Measurements from ENCODE around the gene UVRAG. TPM values are rescaled to one million over a fixed set of nuclear protein-coding genes. Genes with fewer than 3 reads are reported as not detected.
"Not testable (repeated sequence)": the region's sequence is repeated elsewhere in the genome, so short reads cannot be mapped to it uniquely, and the experiment has no call there.

The UVRAG gene
- total RNA-seq, 1 donor from 2014 or later: 24.7 TPM

DNA sequence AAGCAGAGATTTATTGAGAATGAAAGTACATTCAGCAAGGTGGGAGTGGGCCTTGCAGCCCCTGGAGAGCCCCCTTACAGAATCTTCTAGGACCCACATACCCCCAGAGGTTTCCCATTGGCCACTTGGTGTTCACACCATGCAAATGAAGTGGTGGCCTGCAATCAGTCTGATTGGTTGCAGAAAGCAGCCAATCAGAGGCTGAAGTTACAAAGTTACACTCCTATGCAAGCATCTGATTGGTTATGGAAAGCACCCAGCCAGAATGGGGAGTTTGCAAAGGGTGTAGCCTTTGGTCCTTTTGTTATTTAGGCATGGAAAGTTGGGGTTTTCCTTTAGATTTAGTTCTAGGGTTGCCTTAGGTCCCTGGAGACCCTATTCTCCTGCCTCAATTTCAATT, 34.9 kb downstream of the UVRAG start:
- DNase-seq: no peak

DNA sequence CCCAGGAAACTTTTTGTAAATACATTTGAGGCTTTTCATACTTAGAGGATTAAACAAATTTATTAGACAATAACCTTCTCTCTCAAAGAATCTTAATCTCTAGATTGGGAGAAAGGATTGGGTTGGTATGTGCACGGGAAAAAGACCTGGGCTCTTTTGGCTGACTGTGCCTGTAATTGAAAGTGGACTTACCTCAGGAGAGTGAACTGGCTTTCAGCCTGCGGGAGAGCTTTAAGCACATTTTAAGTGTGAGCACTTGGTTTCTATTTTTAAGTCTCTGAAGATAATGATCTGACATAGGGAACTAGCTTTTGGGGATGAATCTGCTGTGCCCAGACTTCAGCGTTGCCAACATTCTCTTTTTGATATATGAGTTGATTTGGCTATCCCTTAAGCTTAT, 35.8 kb downstream of the UVRAG start:
- peak; percentile 15 for DNase-seq

DNA sequence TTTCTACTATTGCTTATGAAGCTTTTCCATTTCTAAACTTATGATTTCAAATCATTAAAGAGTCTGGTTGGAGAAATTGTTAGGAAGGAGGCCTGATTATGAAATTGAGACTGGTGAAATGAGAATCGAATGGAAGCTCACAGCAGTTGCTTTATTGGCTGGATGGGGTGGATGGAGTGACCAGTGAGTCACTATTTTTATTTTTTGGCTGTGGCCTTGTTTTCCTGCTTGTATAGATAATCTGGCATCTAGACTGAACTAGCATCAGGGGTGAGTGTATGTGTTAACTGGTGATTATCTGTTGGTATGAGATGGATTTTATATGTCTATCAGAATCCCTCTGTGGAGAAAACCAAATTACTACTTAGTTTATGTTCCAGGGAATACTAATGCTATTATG, 36.2 kb downstream of the UVRAG start:
- no peak for DNase-seq

DNA sequence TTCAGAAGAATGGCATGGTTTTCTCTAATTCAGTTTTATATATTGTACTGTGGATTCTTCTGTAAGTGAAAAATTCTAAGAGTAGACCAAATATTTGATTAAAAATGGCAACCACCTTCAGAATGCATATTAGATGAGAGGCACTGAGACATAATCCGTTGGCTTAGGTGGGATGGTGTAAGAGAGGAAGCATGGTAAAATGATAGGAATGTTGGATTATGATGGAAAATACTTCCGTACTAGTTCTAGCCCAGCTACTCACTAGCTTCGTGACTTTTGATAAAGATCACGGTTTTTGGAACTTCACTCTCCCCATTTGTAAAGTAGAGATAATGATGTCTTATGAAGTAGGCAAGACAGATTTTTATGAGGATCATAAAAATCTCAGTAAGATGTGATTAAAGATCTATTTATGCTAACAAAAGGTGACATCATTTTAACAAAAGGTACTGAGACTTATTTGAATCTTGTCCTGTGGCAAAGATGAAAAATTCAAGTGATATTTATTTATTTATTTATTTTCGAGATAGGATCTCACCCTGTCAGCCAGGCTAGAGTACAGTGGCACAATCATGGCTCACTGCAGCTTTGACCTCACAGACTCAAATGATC, 37.5 kb downstream of the UVRAG start:
- DNase-seq: no peak

DNA sequence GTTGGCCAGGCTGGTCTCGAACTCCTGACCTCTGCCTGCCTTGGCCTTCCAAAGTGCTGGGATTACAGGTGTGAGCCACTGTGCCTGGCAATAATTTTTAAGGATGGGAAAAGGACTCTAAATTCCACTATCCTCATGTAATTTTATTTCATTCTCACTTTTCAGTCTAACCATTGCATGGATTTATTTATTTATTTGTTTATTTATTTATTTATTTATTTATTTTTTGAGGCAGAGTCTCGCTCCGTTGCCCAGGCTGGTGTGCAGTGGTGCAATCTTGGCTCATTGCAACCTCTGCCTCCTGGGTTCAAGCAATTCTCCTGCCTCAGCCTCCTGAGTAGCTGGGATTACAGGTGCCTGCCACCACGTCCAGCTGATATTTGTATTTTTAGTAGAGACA, 38.6 kb downstream of the UVRAG start:
- DNase-seq: not testable (repeated sequence)

DNA sequence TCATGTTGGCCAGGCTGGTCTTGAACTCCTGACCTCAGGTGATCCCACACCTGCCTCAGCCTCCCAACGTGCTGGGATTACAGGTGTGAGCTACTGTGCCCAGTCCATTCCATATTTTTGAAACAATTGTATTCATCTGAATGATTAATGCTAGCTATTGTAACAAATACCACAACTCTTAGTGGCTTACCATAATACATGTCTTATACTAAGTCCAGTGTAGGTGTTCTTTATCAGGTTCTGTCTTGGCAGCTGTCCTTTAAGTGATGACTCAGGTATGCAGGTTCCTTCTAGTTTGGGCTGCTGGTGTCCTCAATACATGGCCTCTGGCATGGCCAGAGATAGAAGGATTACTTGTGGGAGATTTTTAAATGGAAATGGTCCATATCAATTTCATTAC, 39.0 kb downstream of the UVRAG start:
- no peak for DNase-seq

DNA sequence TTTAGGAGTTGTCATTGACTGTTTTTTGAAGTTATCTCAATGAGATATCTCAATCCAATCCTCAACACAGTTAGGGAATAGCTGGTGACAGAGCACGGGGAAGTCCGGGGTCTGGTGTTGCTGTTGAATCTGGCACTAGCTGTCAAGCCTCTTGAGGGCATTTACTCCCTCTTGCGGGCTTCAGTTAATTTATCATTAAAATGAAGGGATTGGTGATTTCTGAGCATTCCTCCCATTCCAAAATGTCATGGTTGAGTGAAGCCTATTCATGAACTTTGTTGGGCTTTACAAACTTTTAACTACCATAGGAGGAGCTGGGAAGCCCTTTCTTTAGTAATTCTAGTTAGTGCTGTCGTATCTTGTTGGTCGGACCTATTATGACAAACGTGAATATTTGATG, 40.2 kb downstream of the UVRAG start:
- no peak for DNase-seq

DNA sequence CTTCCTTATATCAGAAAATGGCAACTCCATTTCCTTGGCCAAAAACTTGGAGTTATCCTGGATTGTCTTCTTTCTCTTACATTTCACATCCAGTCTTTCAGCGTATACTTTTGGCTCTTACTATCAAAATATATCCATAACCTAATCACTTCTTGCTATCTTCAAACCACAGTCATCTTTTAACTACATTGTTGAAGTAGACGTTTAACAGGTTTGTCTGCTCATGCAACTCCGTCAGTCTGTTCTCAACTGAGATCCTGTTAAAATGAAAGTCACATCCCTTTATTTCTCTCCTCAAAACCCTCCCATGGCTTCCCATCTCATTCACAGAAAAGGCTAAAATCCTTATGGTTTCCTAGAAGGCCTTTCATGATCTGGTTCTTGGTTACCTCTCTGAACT, 41.9 kb downstream of the UVRAG start:
- DNase-seq: no peak

DNA sequence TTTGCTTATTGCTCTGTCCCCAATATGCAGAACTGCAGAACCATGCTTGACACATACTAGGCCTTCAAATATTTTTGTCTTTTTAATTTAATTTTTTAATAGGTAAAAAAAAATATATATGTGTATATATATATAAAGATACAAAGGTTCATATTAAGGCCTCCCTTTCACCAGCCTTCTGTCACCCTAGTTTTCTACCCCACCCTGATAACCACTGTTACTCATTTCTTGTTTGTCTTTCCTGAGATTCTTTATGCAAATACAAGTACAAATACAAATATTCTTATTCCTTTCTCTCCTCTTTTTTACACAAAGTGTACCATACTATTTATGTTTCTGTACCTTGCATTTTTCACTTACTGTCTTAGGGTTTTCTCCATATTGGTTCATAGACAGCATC, 43.0 kb downstream of the UVRAG start:
- DNase-seq: no peak

DNA sequence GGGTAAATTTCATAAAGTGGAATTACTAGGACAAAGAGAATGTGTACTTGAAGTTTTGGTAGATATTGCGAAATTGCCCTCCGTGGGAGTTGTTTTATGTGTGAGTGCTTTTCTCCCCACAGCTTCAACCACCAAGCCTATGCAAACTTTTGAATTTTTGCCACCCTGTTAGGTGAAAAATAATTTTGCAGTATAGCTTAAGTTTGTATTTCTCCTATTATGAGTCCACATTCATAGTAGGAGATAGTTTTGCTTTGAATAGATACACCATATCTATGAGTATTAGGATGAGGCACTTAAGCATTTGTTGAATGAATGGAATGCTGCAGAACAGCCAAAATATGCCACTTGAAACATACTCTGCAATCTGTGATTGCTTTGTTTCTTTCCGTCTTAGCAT, 43.6 kb downstream of the UVRAG start:
- DNase-seq: no peak

DNA sequence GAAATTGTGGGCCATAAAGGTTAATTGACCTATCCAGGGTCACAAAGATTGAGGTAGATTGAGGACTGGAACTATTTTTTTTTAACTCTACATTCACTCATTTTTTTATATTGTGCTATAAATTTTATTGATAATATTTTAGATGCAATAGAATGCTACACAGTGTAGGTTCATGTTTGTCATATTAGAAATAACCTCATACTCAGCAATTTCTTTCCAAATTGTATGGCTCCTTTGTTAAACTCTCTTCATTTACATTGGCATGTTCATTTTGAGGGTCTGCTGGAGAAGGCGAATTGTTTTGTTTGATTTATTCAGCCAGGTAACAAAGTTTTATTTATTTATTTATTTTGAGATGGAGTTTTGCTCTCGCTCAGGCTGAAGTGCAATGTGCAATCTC, 44.6 kb downstream of the UVRAG start:
- DNase-seq: no peak

DNA sequence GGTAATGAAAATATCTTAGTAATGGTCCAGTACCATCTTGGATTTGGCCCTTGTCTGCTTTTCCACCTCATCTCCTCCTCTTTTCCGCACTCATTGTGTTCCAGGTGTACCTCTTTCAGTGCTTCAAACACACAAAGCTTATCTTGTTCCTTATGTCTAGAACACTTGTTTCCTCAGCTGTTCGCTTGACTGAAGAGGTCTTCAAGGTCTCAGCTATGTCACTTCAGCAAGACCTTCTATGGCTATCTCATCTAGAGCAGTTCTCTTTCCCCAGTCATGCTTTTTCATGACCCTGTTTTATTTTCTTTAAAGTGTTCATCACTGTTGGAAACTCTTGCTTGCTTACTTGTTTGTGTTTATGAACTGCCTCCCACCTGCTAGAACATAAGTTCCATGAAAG, 47.4 kb downstream of the UVRAG start:
- no peak for DNase-seq

DNA sequence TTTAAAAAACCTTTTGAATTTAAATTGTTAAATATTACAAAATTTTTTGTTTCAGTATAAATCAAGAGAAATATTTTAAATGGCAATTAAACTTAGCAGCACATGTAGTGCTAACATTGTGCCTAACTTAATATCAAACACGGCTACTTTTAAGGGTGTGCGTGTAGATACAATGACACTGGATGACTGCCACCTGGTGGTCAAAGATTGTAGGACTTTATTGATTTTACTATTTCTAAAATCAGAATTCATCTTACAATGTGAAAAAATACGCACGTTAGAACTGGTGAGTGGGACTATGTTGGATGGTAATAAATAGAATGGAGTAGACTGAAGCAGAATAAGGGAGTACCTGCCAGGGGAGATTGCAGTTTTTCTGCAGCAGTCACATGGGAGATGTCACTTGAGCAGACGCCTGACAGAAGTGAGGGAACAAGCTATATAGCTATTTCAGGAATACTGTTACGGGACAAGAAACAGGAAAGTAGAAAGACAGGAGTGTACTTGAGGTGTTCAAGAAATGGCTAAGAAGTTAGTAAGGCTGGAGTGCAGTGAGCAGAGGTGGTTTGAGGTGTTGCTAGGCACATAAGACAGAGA, 52.9 kb downstream of the UVRAG start:
- peak; percentile 76 for DNase-seq

DNA sequence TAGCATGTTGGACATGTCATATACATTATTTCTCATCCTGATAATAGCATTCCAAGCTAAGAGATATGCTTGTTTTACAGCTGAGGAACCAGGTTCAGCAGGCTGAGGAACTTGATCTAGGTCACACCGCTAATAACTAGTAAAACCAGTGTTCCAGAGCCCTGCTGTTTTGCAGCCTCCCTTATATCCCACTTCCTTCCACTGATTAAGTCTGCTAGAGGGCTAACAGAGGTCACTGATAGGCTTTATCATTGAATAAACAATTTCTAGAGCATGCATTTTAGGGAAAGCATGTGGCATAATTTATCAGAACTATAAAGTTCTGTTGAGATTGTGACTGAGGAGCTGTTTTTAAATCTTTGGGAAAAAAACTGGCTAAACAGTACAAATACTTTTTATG, 54.0 kb downstream of the UVRAG start:
- no peak for DNase-seq

DNA sequence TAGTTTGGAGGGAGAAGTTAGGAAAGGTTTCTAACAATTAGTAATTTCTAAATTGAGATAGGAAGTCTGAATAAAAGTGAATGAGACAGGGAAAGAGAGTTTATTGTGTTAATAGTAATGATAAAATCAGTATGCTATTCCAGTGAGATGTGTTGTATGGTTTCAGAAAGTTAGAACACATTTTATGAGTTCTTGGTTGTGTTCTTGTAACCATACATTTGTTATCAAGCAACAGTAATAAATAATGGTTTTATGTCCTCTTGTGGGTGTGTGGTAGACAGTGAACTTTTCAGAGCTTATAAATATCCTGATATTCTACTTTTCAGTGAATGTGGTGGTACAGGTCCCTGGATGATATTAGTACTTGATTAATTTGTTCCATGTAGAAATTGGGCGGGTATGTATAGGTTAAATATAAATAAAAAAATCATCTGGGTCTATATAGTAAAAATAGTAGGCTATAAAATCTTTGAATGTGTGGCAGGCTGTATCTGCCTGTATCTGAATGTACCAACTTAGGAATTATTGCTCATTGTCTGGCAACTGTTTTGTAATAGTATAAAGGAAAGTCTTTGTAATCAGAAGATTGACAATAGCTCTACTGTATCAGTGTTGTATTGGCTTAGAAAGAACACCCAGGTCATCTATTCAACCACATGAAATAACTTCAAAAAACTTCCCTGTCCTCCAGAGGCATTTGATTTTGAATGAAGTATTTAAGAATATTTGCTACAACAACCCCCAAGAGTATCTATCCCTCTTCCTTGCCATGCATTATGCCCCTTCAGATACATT, 54.8 kb downstream of the UVRAG start:
- DNase-seq: no peak

DNA sequence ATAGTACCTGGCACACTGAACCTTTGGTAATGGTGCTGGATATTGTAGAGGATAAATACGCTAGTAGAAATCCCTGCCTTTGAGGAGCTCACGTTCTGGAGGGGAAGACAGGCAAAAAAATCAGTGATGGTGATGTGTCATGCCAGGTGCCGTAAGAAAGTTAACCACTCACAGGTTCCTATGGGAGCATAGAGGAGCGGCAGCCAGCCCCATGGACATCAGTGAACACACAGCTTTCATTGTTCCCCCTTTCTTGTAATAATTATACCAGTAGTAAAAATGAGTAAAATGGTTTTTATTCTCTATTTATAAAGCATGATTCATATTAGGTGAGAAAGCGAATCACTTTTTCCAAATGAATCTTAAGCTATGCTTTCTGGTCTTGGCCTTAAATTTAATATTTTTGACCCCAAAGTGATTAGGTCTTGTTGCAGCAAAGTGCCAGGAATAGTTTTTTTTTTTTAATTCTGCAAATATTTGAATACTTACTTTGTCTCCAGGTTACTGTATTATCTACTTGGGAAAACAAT, 57.9 kb downstream of the UVRAG start:
- DNase-seq: no peak

DNA sequence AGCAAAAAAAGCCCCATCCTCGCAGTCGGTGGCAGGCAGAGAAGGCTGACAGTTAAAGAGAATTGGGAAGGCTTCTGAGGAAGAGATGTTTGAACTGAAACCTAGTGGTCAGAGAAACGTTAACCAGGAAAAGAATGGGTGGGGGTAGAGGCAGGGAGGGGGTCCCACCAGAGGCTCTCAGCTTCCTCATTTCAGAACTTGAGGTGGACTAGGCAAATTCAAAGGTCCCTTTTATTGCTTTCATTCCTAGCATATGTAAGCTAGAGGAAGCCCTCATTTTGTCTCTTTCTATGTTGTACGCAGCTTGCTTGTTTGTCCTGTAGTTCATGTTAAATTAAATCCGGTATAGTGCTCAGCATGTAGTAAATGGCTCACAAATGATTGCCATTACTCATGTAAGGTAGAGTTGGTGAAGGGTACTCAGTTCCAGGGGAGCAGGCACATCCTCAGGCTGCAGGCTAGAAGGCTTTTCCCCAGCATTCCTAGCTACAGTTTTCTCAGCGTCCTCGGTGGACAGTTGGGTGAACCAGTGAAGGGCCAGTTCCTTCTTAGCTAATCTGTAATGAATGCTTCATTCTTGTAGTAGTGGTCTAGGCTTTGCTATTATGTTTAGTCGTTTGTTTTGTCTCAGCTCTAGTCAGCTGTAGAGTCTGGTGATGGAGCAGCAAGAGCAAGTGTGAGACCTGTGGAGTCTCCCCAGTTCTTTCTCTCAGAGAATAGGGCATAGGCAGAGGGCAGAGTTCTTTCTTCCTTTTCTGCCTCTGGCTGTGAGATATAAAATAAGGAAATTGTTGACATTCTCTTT, 58.6 kb downstream of the UVRAG start:
- no peak for DNase-seq

DNA sequence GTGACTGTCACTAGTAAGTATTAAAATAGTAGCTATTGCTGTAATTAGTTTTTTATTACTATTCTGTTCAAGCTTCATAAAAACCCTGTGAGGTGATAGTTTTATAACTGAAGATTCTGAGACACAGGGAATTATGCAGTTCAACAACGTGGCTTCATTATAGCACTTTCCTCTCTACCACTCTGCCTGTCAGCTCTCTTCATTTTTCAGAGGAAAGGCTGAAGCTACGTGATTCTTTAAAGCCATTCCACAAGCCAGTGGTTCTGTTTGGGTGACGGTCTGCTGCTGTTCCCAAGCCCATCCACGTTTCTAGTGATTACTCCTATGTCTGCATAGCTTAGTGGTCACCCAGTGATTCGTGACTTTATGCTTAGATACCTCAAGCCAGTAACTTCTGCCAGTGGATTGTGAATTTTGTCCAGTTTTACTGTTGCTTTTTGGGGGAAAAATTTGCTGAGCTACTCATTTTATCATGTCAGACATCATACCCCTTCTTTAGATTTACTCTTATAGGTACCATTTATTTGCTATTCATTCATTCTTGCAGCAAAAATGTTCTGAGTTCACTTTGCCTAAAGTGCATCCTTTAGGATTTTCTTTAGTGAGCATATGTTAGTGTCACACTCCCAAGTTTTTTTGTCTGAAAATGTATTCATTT, 59.8 kb downstream of the UVRAG start:
- DNase-seq: no peak

DNA sequence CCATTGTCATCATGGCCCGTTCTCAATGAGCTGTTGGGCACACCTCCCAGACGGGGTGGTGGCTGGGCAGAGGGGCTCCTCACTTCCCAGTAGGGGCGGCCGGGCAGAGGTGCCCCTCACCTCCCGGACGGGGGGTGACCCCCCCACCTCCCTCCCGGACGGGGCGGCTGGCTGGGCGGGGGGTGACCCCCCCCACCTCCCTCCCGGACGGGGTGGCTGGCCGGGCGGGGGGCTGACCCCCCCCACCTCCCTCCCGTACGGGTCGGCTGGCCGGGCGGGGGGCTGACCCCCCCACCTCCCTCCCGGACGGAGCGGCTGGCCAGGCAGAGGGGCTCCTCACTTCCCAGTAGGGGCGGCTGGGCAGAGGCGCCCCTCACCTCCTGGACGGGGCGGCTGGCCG, 62.3 kb downstream of the UVRAG start:
- DNase-seq: not testable (repeated sequence)

DNA sequence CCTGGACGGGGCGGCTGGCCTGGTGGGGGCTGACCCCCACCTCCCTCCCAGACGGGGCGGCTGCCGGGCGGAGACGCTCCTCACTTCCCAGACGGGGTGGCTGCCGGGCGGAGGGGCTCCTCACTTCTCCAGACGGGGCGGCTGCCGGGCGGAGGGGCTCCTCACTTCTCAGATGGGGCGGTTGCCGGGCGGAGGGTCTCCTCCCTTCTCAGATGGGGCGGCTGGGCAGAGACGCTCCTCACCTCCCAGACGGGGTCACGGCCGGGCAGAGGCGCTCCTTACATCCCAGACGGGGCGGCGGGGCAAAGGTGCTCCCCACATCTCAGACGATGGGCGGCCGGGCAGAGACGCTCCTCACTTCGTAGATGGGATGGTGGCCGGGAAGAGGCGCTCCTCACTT, 62.9 kb downstream of the UVRAG start:
- DNase-seq: not testable (repeated sequence)

DNA sequence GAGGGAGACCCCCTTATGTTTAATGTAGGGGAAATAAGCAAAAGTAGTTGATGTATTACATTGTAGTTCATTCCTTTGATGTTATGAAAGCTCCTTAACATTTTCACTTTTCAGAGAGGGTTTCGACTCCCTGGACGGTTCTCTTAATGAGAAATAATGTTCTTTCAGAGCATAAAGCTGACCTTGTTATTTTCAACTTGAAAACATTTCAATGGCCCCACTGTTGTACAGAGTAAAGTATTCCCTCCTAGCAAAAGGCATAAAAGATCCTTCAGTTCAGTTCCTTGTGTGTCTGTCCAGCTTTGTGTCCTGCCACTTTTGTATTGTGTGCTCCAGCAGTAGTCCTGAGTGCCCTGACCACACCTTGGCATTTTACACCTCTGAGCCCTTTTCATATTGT, 63.9 kb downstream of the UVRAG start:
- no peak for DNase-seq

DNA sequence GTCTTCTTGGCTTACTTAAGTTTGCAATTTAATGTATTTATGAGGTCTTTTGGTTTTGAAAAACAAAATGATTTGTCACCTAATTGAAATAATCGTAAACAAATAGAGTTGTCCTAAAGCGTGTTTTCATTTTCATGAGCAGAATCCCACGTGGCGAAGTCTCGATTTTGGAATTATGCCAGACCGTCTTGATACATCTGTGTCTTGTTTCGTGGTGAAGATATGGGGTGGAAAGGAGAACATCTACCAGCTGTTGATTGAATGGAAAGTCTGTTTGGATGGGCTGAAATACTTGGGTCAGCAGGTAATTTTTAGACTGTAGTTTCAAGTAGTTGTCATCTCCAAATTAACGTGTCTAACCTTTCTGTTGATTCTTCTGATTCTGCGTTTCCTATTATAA, 64.7 kb downstream of the UVRAG start:
- no peak for DNase-seq

Data from tongue (tissue), 2 donors.